Jurkat, Clone E6-1 (cell line): ENCODE measurements around the gene MRPL38.
"Not testable (repeated sequence)": the region's sequence is repeated elsewhere in the genome, so short reads cannot be mapped to it uniquely, and the experiment has no call there.

Experiments
- DNase-seq: peaks from one replicate; pipeline ENCODE4 v3.0.0-alpha.2; 2011; ENCODE audit warnings: low read depth, low spot score
- H3K4me3 ChIP-seq: 2 replicates; pipeline ENCODE4 v1.5.1; 2011; ENCODE audit warnings: mild to moderate bottlenecking, low read length, control low read depth, moderate library complexity

Gene MRPL38

GRCh38 chr17:75880266-75880665, 24.4 kb downstream of the MRPL38 start:
- H3K4me3 ChIP-seq: no peak overlapping the region
- DNase-seq: no peak

GRCh38 chr17:75878174-75878998, 26.3 kb downstream of the MRPL38 start, which contains the start of gene TRIM47:
Gene TRIM47, minus strand, starts transcription at chr17:75878581. Its CDS starts 33 bp downstream, at chr17:75878548.
- H3K4me3 ChIP-seq: no peak within 1 kb of the TSS
- no peak for DNase-seq

- peak; percentile 50 for DNase-seq
- H3K4me3 ChIP-seq: no peak overlapping the region
Measured at GRCh38 chr17:75877752-75878173, 26.9 kb downstream of the MRPL38 start.

- no peak for DNase-seq
- H3K4me3 ChIP-seq: peak overlapping the region; percentile 46
Measured at GRCh38 chr17:75876938-75877751, 27.5 kb downstream of the MRPL38 start.

- H3K4me3 ChIP-seq: peak overlapping the region; percentile 46
- peak; percentile 80 for DNase-seq
Measured at GRCh38 chr17:75876190-75876937, 28.3 kb downstream of the MRPL38 start.

GRCh38 chr17:75875940-75876189, 28.8 kb downstream of the MRPL38 start:
- no peak for DNase-seq
- peak overlapping the region; percentile 46 for H3K4me3 ChIP-seq

GRCh38 chr17:75875182-75875939, 29.3 kb downstream of the MRPL38 start:
- peak overlapping the region; percentile 46 for H3K4me3 ChIP-seq
- DNase-seq: no peak

GRCh38 chr17:75874323-75875181, 30.1 kb downstream of the MRPL38 start:
- H3K4me3 ChIP-seq: no peak overlapping the region
- no peak for DNase-seq

- no peak for DNase-seq
- no peak overlapping the region for H3K4me3 ChIP-seq
Measured at GRCh38 chr17:75873587-75874322, 30.9 kb downstream of the MRPL38 start.

- no peak for DNase-seq
- H3K4me3 ChIP-seq: no peak overlapping the region
Measured at GRCh38 chr17:75872434-75873351, 32.0 kb downstream of the MRPL38 start.

- not testable (repeated sequence) for H3K4me3 ChIP-seq, DNase-seq
Measured at GRCh38 chr17:75870228-75870627, 34.5 kb downstream of the MRPL38 start.

- no peak overlapping the region for H3K4me3 ChIP-seq
- DNase-seq: no peak
Measured at GRCh38 chr17:75869282-75870141, 35.2 kb downstream of the MRPL38 start.

GRCh38 chr17:75868730-75869281, 35.9 kb downstream of the MRPL38 start:
- not testable (repeated sequence) for DNase-seq, H3K4me3 ChIP-seq

- H3K4me3 ChIP-seq, DNase-seq: not testable (repeated sequence)
Measured at GRCh38 chr17:75865404-75866188, 39.1 kb downstream of the MRPL38 start.

GRCh38 chr17:75864887-75865286, 39.8 kb downstream of the MRPL38 start:
- H3K4me3 ChIP-seq, DNase-seq: not testable (repeated sequence)
